Effector memory CD4-positive, alpha-beta T cell (primary cell): ENCODE measurements around the gene SH3D19.

Source experiments
- DNase-seq, 3 donors: peaks; one replicate each; pipeline ENCODE4 v3.0.0-alpha.2; 2020
- H3K27ac ChIP-seq: 2 replicates; pipeline ENCODE4 v1.7.0; 2013; ENCODE audit warnings: mild to moderate bottlenecking, low read length, moderate library complexity; ENCODE audit not compliant: insufficient read depth, poor library complexity, severe bottlenecking
- H3K27me3 ChIP-seq: replicated peaks from 2 replicates; pipeline ENCODE4 v1.7.0; 2013; ENCODE audit warnings: mild to moderate bottlenecking, low read length; ENCODE audit not compliant: insufficient read depth, control insufficient read depth, poor library complexity, severe bottlenecking
- H3K36me3 ChIP-seq: 2 replicates; pipeline ENCODE4 v1.7.0; 2013; ENCODE audit warnings: mild to moderate bottlenecking, low read length, moderate library complexity; ENCODE audit not compliant: control insufficient read depth, insufficient read depth
- H3K4me1 ChIP-seq: 2 replicates; pipeline ENCODE4 v1.7.0; 2013; ENCODE audit warnings: low read length, mild to moderate bottlenecking; ENCODE audit not compliant: control insufficient read depth, insufficient read depth, poor library complexity, severe bottlenecking
- H3K4me3 ChIP-seq: 2 replicates; pipeline ENCODE4 v1.7.0; 2013; ENCODE audit warnings: low read length, low read depth, mild to moderate bottlenecking; ENCODE audit not compliant: insufficient read depth, poor library complexity, severe bottlenecking
- H3K9me3 ChIP-seq: 2 replicates; pipeline ENCODE4 v1.7.0; 2013; ENCODE audit warnings: mild to moderate bottlenecking, low read length, moderate library complexity; ENCODE audit not compliant: control insufficient read depth
- total RNA-seq, 3 donors: gene quantifications; one replicate each; lab custom pipeline; 2026; lab: John Stamatoyannopoulos, UW

The SH3D19 gene, protein sequence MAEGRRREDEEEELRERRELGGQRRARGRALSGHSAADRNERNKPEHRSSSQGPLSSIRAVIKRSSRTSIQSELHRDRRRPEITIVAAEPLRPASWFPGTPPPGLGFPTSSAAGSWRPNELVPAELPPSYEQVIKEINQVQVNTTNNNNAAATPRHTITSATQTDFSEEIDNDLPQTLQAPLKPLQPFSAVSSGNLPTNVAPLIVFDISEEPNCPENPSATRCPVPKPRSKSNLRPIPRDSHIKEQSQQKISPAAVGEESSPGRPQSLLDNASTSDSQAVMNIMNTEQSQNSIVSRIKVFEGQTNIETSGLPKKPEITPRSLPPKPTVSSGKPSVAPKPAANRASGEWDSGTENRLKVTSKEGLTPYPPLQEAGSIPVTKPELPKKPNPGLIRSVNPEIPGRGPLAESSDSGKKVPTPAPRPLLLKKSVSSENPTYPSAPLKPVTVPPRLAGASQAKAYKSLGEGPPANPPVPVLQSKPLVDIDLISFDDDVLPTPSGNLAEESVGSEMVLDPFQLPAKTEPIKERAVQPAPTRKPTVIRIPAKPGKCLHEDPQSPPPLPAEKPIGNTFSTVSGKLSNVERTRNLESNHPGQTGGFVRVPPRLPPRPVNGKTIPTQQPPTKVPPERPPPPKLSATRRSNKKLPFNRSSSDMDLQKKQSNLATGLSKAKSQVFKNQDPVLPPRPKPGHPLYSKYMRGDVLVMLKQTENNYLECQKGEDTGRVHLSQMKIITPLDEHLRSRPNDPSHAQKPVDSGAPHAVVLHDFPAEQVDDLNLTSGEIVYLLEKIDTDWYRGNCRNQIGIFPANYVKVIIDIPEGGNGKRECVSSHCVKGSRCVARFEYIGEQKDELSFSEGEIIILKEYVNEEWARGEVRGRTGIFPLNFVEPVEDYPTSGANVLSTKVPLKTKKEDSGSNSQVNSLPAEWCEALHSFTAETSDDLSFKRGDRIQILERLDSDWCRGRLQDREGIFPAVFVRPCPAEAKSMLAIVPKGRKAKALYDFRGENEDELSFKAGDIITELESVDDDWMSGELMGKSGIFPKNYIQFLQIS
- total RNA-seq, result 0.26 to 3.1 (median 1.0) reads per million in 3 donors

DNA sequence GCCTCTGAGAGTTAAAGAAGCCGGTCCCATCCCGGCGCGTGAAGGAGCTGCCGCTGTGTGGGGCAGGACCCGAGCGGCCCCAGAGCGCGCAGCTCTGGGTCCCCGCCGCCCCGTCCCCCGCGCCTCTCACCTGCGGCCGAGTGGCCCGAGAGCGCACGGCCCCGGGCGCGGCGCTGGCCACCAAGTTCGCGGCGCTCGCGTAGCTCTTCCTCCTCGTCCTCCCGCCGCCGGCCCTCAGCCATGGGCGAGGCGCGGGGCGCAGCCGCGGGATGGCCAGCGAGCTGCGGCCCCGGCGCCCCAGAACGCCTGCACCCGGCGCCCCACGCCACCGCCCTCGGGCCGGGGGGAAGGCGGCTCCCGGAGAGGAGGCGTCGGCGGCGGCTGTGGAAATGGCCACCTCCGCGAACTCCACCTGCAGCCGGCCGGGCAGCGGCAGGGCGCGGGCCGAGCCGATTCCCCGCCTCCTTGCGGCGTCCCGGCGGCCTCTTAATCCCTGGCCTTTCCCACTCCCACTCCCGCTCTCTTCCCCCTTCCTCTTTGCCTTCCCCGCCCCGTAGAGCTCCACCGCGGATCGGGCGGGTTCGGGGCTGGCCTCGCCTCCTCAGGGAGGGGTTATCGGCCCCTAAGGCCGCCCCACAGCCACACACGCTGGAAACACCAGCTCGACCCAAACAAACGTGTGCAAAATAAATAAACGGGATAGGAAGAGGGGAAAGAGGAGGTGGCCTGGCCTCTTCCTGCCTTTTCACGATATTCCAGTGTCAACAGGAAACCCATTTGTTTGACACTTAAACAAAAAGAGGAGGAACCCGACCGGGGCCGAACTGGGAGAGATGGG, at the start of gene SH3D19:
TSS of gene SH3D19 (minus strand) at position 495 of the 838 bp plus-strand sequence. CDS start at position 242, 253 bp downstream.
- Histone ChIP-seq H3K4me3 (peak within 1 kb of the TSS; percentile 22), H3K36me3 (no peaks in the 10 kb centered on the region), H3K27ac (no peak within 1 kb of the TSS), H3K9me3 (no peaks in the 10 kb centered on the region), H3K4me1 (no peaks in the 10 kb centered on the region), H3K27me3 (peaks cover 13% of the 10 kb centered on the region)
- DNase-seq, result no peak

DNA sequence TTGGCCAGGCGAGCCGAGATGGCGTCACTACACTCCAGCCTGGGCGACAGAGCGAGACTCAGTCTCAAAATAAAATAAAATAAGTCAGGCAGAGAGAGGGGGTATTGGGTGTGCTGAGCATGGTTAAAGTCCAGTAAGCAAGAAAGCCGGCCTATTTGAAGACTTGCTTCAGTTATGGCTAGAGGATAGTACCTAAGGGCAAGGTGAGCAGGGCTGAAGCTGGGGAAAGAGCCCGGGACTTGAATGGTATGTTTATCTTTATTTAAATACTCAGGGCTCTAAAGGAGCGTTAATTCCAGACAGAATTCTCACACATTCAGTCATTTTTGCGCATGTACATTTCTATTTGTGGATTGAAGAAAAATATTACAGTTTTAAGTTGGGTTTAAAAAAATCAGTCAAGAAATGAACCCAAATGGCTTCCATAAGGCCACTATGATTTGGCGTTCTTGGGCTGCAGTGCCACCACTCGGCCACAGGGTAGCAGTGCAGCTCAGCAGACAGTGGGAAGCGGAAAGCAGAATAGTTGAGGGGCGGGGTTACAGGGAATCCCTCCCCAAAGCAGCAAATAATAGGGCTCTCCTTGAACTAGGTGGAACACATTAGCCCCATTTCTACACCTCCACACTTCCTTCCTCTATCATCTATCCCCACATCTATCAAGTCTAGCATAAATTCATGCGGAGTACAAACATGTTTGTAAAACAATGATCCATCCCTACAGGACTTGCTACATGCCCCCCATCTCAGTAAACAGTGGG, 37.2 kb upstream of the SH3D19 start:
- peak; percentile 48 to 57 (median 50) for DNase-seq
- no peak overlapping the region for H3K27ac ChIP-seq
- H3K4me3 ChIP-seq, result no peak overlapping the region
- H3K9me3 ChIP-seq, result no peaks in the 10 kb centered on the region
- no peaks in the 10 kb centered on the region for H3K36me3 ChIP-seq
- H3K4me1 ChIP-seq, result no peaks in the 10 kb centered on the region
- H3K27me3 ChIP-seq, result no peaks in the 10 kb centered on the region

DNA sequence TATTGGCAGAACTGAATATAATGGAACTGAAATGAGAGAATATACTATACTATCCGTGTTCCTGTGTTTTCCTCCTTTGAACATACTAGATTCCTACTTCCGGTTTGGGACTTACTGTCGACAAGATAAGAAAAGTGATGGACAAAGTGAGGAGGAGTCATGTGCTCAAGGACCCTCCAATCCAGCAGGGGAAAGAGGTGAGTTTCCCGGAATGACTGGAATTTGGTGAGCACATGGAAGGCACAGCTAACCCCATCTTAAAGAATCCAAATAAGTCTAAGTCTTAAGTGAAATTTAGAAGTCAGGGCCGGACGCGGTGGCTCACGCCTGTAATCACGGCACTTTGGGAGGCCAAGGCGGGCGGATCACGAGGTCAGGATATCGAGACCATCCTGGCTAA, 36.6 kb upstream of the SH3D19 start:
- Histone ChIP-seq H3K9me3 (no peaks in the 10 kb centered on the region), H3K27me3 (no peaks in the 10 kb centered on the region), H3K27ac (no peak overlapping the region), H3K4me1 (no peaks in the 10 kb centered on the region), H3K4me3 (no peak overlapping the region), H3K36me3 (no peaks in the 10 kb centered on the region)
- DNase-seq, result no peak

DNA sequence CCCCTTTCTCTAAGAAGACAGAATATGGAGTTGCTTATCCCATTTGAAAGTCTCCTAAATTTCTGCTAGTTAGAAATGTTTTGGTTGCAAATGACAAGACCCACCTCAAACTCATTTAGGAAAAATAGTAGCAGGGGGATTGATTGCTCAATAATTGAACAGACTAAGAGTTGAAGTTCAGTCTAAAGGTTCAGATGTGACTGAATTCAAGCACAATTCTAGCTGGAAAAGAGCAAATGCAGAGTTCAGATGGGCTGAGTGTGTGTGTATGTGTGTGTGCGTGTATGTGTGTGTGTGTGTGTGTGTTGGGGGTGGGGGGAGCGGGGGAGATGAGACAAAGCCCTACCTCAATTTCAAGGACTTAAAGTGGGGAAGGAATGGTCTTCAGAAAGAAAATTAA, 35.7 kb upstream of the SH3D19 start:
- Histone ChIP-seq H3K27me3 (no peaks in the 10 kb centered on the region), H3K4me1 (no peaks in the 10 kb centered on the region), H3K27ac (no peak overlapping the region), H3K9me3 (no peaks in the 10 kb centered on the region), H3K36me3 (no peaks in the 10 kb centered on the region), H3K4me3 (no peak overlapping the region)
- no peak for DNase-seq

DNA sequence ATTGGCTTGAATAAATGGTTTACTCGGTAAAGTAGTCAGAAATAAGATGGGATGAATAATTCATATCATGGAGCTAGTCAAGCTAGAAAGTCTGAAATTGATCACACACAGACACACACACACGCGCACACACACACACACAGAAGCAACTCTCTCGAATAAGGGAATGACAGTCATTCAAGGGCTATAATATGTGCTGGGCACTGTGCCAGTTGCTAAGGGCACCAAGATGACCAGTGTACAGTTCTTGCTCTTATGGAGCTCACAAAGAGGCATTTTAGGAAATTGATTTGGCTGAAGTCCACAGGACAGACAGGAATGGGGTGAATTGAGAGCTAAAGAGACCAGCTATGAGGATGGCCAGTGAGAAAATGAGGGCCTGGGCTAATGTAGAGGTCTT, 34.2 kb upstream of the SH3D19 start:
- no peak for DNase-seq
- H3K27me3 ChIP-seq, result no peaks in the 10 kb centered on the region
- H3K36me3 ChIP-seq, result no peaks in the 10 kb centered on the region
- H3K4me1 ChIP-seq, result no peaks in the 10 kb centered on the region
- H3K4me3 ChIP-seq, result no peak overlapping the region
- no peak overlapping the region for H3K27ac ChIP-seq
- H3K9me3 ChIP-seq, result no peaks in the 10 kb centered on the region

DNA sequence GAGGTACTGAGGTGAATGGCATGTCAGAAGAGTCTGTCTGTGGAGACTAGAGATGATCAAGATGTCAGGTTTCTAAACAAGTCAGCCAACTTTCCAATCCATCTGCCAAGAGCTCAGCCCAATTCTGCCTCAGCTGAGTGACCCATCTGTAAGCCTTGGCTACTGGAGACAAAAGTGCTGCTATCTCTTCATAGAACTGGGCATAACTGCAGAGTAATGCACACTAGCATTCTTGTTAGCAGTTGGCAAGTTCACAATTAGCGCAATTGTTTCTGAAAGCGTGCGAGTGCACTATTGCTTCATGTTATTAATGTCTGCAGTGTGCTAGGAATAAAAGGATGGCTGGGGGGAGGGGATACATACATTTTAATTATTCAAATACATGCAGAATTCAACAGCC, 32.9 kb upstream of the SH3D19 start:
- DNase-seq, result no peak

DNA sequence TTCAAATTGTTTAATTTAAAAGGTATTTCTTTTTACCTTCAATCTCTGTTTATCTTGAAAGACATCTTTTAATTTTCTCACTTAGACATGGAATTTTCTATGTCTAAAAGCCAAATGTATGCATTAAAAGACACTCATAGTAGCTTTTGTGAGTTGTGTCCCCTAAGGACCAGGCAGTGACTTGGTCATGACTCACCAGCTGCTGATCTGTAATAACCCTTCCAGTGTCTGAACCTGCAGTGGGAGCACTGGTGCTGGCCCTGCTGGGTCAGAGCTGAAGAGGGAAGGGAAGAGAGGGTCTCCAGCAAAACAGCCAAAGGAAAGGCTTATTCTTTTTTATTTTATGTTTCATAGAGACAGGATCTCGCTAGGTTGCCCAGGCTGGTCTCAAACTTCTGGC, 31.1 kb upstream of the SH3D19 start:
- H3K36me3 ChIP-seq, result no peaks in the 10 kb centered on the region
- no peaks in the 10 kb centered on the region for H3K9me3 ChIP-seq
- H3K4me1 ChIP-seq, result no peaks in the 10 kb centered on the region
- no peak overlapping the region for H3K4me3 ChIP-seq
- no peak for DNase-seq
- H3K27me3 ChIP-seq, result no peaks in the 10 kb centered on the region
- no peak overlapping the region for H3K27ac ChIP-seq

More for the DNA sequence above, 32.9 kb upstream of the SH3D19 start:
- Histone ChIP-seq H3K36me3 (no peaks in the 10 kb centered on the region), H3K4me1 (no peaks in the 10 kb centered on the region), H3K27ac (no peak overlapping the region), H3K4me3 (no peak overlapping the region), H3K9me3 (no peaks in the 10 kb centered on the region), H3K27me3 (no peaks in the 10 kb centered on the region)

DNA sequence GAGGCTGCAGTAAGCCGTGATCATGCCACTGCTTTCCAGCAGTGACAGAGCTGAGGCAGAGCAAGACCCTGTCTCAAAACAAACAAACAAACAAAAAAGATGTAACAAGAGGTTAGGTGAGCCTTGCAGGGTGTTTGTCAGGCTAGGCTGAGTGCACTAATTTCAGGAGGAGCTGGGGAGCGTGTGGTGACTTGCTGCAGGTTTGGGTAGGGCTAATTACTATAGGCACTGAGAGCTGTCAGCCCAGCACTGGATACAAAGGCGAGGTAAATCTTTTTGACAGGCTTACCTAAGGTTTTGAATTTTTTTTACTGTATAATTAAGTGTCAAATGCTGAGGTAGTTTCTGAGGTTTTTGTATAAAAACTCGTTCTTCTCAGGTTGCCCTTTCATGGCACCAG, 29.8 kb upstream of the SH3D19 start:
- H3K36me3 ChIP-seq, result no peaks in the 10 kb centered on the region
- H3K27ac ChIP-seq, result no peak overlapping the region
- no peak overlapping the region for H3K4me3 ChIP-seq
- H3K9me3 ChIP-seq, result no peaks in the 10 kb centered on the region
- no peaks in the 10 kb centered on the region for H3K4me1 ChIP-seq
- DNase-seq, result no peak
- H3K27me3 ChIP-seq, result no peaks in the 10 kb centered on the region
